IMR-90 (cell line): ENCODE measurements around the gene OMG. TPM values are rescaled to one million over a fixed set of nuclear protein-coding genes. Genes with fewer than 3 reads are reported as not detected.

ENCODE experiments used
- ATAC-seq: fragments of 200-7000 bp; cut with Tn5 transposase; 2 replicates; pipeline ENCODE4 v1.9.1; 2020; ENCODE audit warnings: low read depth, mild to moderate bottlenecking, moderate library complexity
- Bru-seq: library from RNA; stranded (reverse); fragments of 400-500 nt; gene quantifications from one replicate; lab custom pipeline; 2021; lab: Mats Ljungman, UMichigan
- BruChase-seq, 2 experiments: library from RNA; stranded (reverse); fragments of 400-500 nt; gene quantifications; one replicate each; lab custom pipeline; 2021; lab: Mats Ljungman, UMichigan
- BruUV-seq: library from RNA; stranded (reverse); fragments of 400-500 nt; replicated peaks from 2 replicates; lab custom pipeline; 2021; lab: Mats Ljungman, UMichigan
- CTCF ChIA-PET: fragments of 300-600 bp; formaldehyde crosslinking; extraction: SDS; loops from one replicate; lab custom pipeline; 2021; ENCODE audit warnings: antibody characterized with exemption; lab: Yijun Ruan, JAX
- POLR2A ChIA-PET: fragments of 300-600 bp; sonication (Branson Sonifier 250); formaldehyde crosslinking; loops from one replicate; lab custom pipeline; 2022; ENCODE audit warnings: antibody characterized with exemption; ENCODE audit not compliant: unreplicated experiment; lab: Charles Lee
- DNase-seq: peaks from one replicate; pipeline ENCODE4 v3.0.0; 2013
- H2AFZ ChIP-seq: replicated peaks from 2 replicates; pipeline ENCODE3; 2013; ENCODE audit warnings: low read length, mild to moderate bottlenecking; ENCODE audit not compliant: poor library complexity
- H2AK5ac ChIP-seq: 2 replicates; pipeline ENCODE4 v1.6.1; 2013; ENCODE audit warnings: low read depth, low read length, inconsistent platforms
- H2AK9ac ChIP-seq: replicated peaks from 2 replicates; pipeline ENCODE3; 2013; ENCODE audit warnings: mild to moderate bottlenecking, low read depth, low read length, moderate library complexity; ENCODE audit not compliant: poor library complexity
- H2BK120ac ChIP-seq: 2 replicates; pipeline ENCODE4 v1.6.1; 2013; ENCODE audit warnings: low read depth, low read length, inconsistent platforms
- H2BK15ac ChIP-seq: 3 replicates; pipeline ENCODE4 v1.6.1; 2013; ENCODE audit warnings: low read depth, low read length, inconsistent platforms
- H2BK20ac ChIP-seq: 2 replicates; pipeline ENCODE4 v1.6.1; 2013; ENCODE audit warnings: low read depth, mild to moderate bottlenecking, inconsistent platforms, low read length, moderate library complexity
- H2BK5ac ChIP-seq: 2 replicates; pipeline ENCODE4 v1.6.1; 2013; ENCODE audit warnings: mild to moderate bottlenecking, low read depth, low read length, inconsistent platforms; ENCODE audit not compliant: poor library complexity, severe bottlenecking
- H3K14ac ChIP-seq: replicated peaks from 2 replicates; pipeline ENCODE4 v1.6.1; 2013; ENCODE audit warnings: low read depth, low read length, inconsistent platforms
- H3K18ac ChIP-seq: 2 replicates; pipeline ENCODE4 v1.6.1; 2013; ENCODE audit warnings: low read depth, low read length, control low read depth
- H3K23ac ChIP-seq: 2 replicates; pipeline ENCODE4 v1.6.1; 2013; ENCODE audit warnings: low read depth, low read length, inconsistent platforms
- H3K27ac ChIP-seq: 2 replicates; pipeline ENCODE4 v1.5.1; 2013; ENCODE audit warnings: mild to moderate bottlenecking, control low read depth, low read length; ENCODE audit not compliant: insufficient read depth
- H3K27me3 ChIP-seq: 2 replicates; pipeline ENCODE4 v1.6.1; 2013; ENCODE audit warnings: low read length; ENCODE audit not compliant: control insufficient read depth, insufficient read depth
- H3K36me3 ChIP-seq: 2 replicates; pipeline ENCODE4 v1.6.1; 2013; ENCODE audit warnings: low read length, mixed read lengths; ENCODE audit not compliant: control insufficient read depth, insufficient read depth
- H3K4ac ChIP-seq: 2 replicates; pipeline ENCODE4 v1.6.1; 2013; ENCODE audit warnings: low read depth, low read length, inconsistent platforms
- H3K4me1 ChIP-seq: 2 replicates; pipeline ENCODE4 v1.6.1; 2013; ENCODE audit warnings: low read length, mixed read lengths; ENCODE audit not compliant: control insufficient read depth, insufficient read depth
- H3K4me2 ChIP-seq: 2 replicates; pipeline ENCODE4 v1.6.1; 2013; ENCODE audit warnings: low read depth, mild to moderate bottlenecking, control low read depth, low read length, moderate library complexity
- H3K4me3 ChIP-seq: 2 replicates; pipeline ENCODE4 v1.5.1; 2013; ENCODE audit warnings: low read depth, mild to moderate bottlenecking, control low read depth, low read length, moderate library complexity; ENCODE audit not compliant: insufficient read depth
- H3K56ac ChIP-seq: 2 replicates; pipeline ENCODE4 v1.6.1; 2013; ENCODE audit warnings: low read length, inconsistent platforms; ENCODE audit not compliant: insufficient read depth; ENCODE audit errors: extremely low read depth
- H3K79me1 ChIP-seq, 2 experiments: 2 replicates each; pipeline ENCODE4 v1.6.1; 2013; ENCODE audit warnings: low read length in 2 of 2, inconsistent platforms in 1 of 2, low read depth in 1 of 2
- H3K9ac ChIP-seq: 2 replicates; pipeline ENCODE4 v1.6.1; 2013; ENCODE audit warnings: low read depth, low read length, control low read depth
- H3K9me1 ChIP-seq: 2 replicates; pipeline ENCODE4 v1.6.1; 2013; ENCODE audit warnings: low read length, inconsistent platforms; ENCODE audit not compliant: insufficient read depth
- H3K9me3 ChIP-seq: 2 replicates; pipeline ENCODE4 v1.6.1; 2013; ENCODE audit warnings: low read length; ENCODE audit not compliant: control insufficient read depth, insufficient read depth
- H4K20me1 ChIP-seq: 2 replicates; pipeline ENCODE4 v1.6.1; 2013; ENCODE audit warnings: low read length, inconsistent platforms; ENCODE audit not compliant: insufficient read depth
- H4K5ac ChIP-seq: 2 replicates; pipeline ENCODE4 v1.6.1; 2013; ENCODE audit warnings: mild to moderate bottlenecking, low read depth, low read length, control low read depth
- H4K8ac ChIP-seq, 2 experiments: 2 replicates each; pipeline ENCODE4 v1.6.1; 2013; ENCODE audit warnings: low read depth in 2 of 2, low read length in 2 of 2, control low read depth in 1 of 2, inconsistent platforms in 1 of 2
- H4K91ac ChIP-seq: 2 replicates; pipeline ENCODE4 v1.6.1; 2013; ENCODE audit warnings: low read depth, low read length, inconsistent platforms; ENCODE audit not compliant: insufficient read depth
- BHLHE40 ChIP-seq: fragments of 150-350 bp; IDR thresholded peaks from 2 replicates; pipeline ENCODE4 v1.6.1; 2016; ENCODE audit warnings: mild to moderate bottlenecking, low read depth, low read length
- CEBPB ChIP-seq: IDR thresholded peaks from 2 replicates; pipeline ENCODE4 v1.6.1; 2012; ENCODE audit warnings: low read depth, low read length, improper control_type of control experiment
- CHD1 ChIP-seq: IDR thresholded peaks from 2 replicates; pipeline ENCODE4 v1.6.1; 2012; ENCODE audit warnings: low read depth, low read length, improper control_type of control experiment
- ELK1 ChIP-seq: fragments of 150-350 bp; IDR thresholded peaks from 2 replicates; pipeline ENCODE4 v1.6.1; 2016; ENCODE audit warnings: low read depth, mild to moderate bottlenecking, low read length, moderate library complexity, borderline replicate concordance
- MXI1 ChIP-seq: IDR thresholded peaks from 2 replicates; pipeline ENCODE4 v1.6.1; 2012; ENCODE audit warnings: low read depth, mild to moderate bottlenecking, low read length, moderate library complexity, borderline replicate concordance
- NFE2L2 ChIP-seq: fragments of 150-350 bp; IDR thresholded peaks from 2 replicates; pipeline ENCODE4 v1.6.1; 2016; ENCODE audit warnings: low read depth, mild to moderate bottlenecking, low read length
- POLR2A ChIP-seq: IDR thresholded peaks from 2 replicates; pipeline ENCODE4 v1.6.1; 2012; ENCODE audit warnings: mild to moderate bottlenecking, low read depth, low read length
- RAD21 ChIP-seq: IDR thresholded peaks from 2 replicates; pipeline ENCODE4 v1.6.1; 2012; ENCODE audit warnings: low read length, improper control_type of control experiment
- RFX5 ChIP-seq: IDR thresholded peaks from 2 replicates; pipeline ENCODE4 v1.8.0; 2012; ENCODE audit warnings: low read depth, mild to moderate bottlenecking, low read length, moderate library complexity
- SMC3 ChIP-seq: fragments of 150-350 bp; IDR thresholded peaks from 2 replicates; pipeline ENCODE4 v1.6.1; 2016; ENCODE audit warnings: low read depth, mild to moderate bottlenecking, antibody characterized with exemption, low read length, moderate library complexity
- WGBS, 2 experiments: methylation state at CpG; one replicate each; pipeline versions ENCODE4 v1.1.5 to v1.1.7; 2013; ENCODE audit warnings: missing lambda C conversion rate in 2 of 2; ENCODE audit not compliant: insufficient read length in 1 of 2; ENCODE audit errors: extremely low coverage in 2 of 2; 5-methylcytosine and 5-hydroxymethylcytosine counted together
- dilution Hi-C: fragments of 300-500 bp; cut with HindIII; formaldehyde crosslinking; loops from one replicate; pipeline ENCODE4 v1.14.3; 2018; ENCODE audit warnings: low sequenced_read_pairs; ENCODE audit not compliant: unreplicated experiment
- in situ Hi-C: fragments of 300-500 bp; cut with MboI; formaldehyde crosslinking; loops from 3 replicates; pipeline ENCODE4 v1.14.3; 2019; ENCODE audit warnings: low sequenced_read_pairs, inconsistent platforms, mixed read lengths
- intact Hi-C: fragments of 100-400 bp; cut with micrococcal nuclease; formaldehyde crosslinking; loops from 2 replicates; pipeline ENCODE4 v1.10.0; 2022
- long read RNA-seq: library from polyadenylated mRNA; unstranded; transcript quantifications from one replicate; pipeline ENCODE4 v2.0.0, GENCODE V29; 2021; ENCODE audit not compliant: unreplicated experiment
- polyA plus RNA-seq, 3 experiments: library from polyadenylated mRNA; depleted of rRNA; stranded (reverse); fragments of >200 nt; gene quantifications; 2 replicates each; pipeline ENCODE4 v1.2.3, GENCODE V29; 2012; ENCODE audit warnings: low replicate concordance in 1 of 3
- total RNA-seq: library from RNA; depleted of rRNA; stranded (reverse); fragments of >200 nt; gene quantifications from 2 replicates; pipeline ENCODE4 v1.2.3, GENCODE V29; 2012; rRNA removed

The OMG gene
- 0.18 TPM in 1 of 2 replicates, not detected in the other for total RNA-seq
- polyA plus RNA-seq (2012; rRNA removed), result not detected in 2 replicates
- polyA plus RNA-seq (2012; cell fraction: cytosol; rRNA removed), result 0.13 TPM in 1 of 2 replicates, not detected in the other
- not detected in 2 replicates for polyA plus RNA-seq (2012; cell fraction: nucleus; rRNA removed; ENCODE audit: low replicate concordance)
- Bru-seq, nascent RNA, result not detected
- BruChase-seq, experiment 1, labeled RNA remaining after a 6-hour chase, result not detected
- BruChase-seq, experiment 2, labeled RNA remaining after a 2-hour chase, result not detected
- long read RNA-seq, partial matches to known transcripts, result 0 of 4 reads
- long read RNA-seq, other reads (novel, unspliced or antisense), result 2 of 4 reads

GRCh38 chr17:31297090-31297489, at the start of gene OMG:
Gene OMG (minus strand): TSS chr17:31297239. CDS start chr17:31296331, 908 bp downstream.
- CTCF ChIA-PET, result no interaction called here

More at GRCh38 chr17:31297090-31297489, at the start of gene OMG:
- H3K36me3 ChIP-seq, result no peaks in the 10 kb centered on the region; the same call in 1 of the 2 replicates
- no peak within 1 kb of the TSS for H2AFZ ChIP-seq
- no peak within 1 kb of the TSS for H3K4me3 ChIP-seq
- H3K56ac ChIP-seq, result no peak within 1 kb of the TSS
- H3K9me1 ChIP-seq, result no peaks in the 10 kb centered on the region; the same call in 1 of the 2 replicates
- H4K8ac ChIP-seq, result no peak within 1 kb of the TSS
- no peak within 1 kb of the TSS for H2BK20ac ChIP-seq
- POLR2A ChIA-PET, result no interaction called here
- no peak within 1 kb of the TSS for H2BK5ac ChIP-seq
- no peaks in the 10 kb centered on the region for H3K27me3 ChIP-seq
- no peaks in the 10 kb centered on the region for H3K4me1 ChIP-seq
- H2BK15ac ChIP-seq, result no peak within 1 kb of the TSS
- no peak within 1 kb of the TSS for H2AK5ac ChIP-seq
- no peak within 1 kb of the TSS for H3K18ac ChIP-seq
- no peak within 1 kb of the TSS for H3K4ac ChIP-seq
- no peak for DNase-seq
- no peak within 1 kb of the TSS for H3K14ac ChIP-seq
- H3K4me2 ChIP-seq, result no peak within 1 kb of the TSS
- no peaks in the 10 kb centered on the region for H3K9me3 ChIP-seq
- ATAC-seq, result no peak
- no peak within 1 kb of the TSS for H4K91ac ChIP-seq
- no peak for TF ChIP-seq POLR2A
- no peak for TF ChIP-seq RAD21
- no peak for TF ChIP-seq CHD1
- TF ChIP-seq SMC3, result no peak
- TF ChIP-seq CEBPB, result no peak
- TF ChIP-seq MXI1, result no peak
- no peak for TF ChIP-seq BHLHE40
- no peak for TF ChIP-seq ELK1
- TF ChIP-seq NFE2L2, result no peak
- no peak for TF ChIP-seq RFX5
- in situ Hi-C loops, result no loop called here
- H4K5ac ChIP-seq, result no peak within 1 kb of the TSS
- H2BK120ac ChIP-seq, result no peak within 1 kb of the TSS
- BruUV-seq, result no TSS peak
- H3K9ac ChIP-seq, result no peak within 1 kb of the TSS
- H3K27ac ChIP-seq, result no peak within 1 kb of the TSS
- H3K79me1 ChIP-seq, result peaks cover 9 to 30% of the 10 kb centered on the region in 2 experiments
- WGBS, 2 experiments, result 92% methylated on average over 2 of the region's 7 CpGs; no CpG with 5 or more reads in 1 of the 2 experiments
- intact Hi-C loops, result no loop called here
- dilution Hi-C loops, result no loop called here
- H3K23ac ChIP-seq, result no peak within 1 kb of the TSS
- no peak within 1 kb of the TSS for H2AK9ac ChIP-seq
- H4K20me1 ChIP-seq, result no peaks in the 10 kb centered on the region; the same call in 1 of the 2 replicates
